NT2/D1 (cell line): Measurements from ENCODE around the gene RFTN1.

Experiments
- SUZ12 ChIP-seq: IDR thresholded peaks from 2 replicates; pipeline ENCODE4 v1.6.1; 2011; ENCODE audit not compliant: insufficient read length, insufficient read depth; ENCODE audit errors: extremely low read depth
- YY1 ChIP-seq: IDR thresholded peaks from 2 replicates; pipeline ENCODE4 v1.6.1; 2011; ENCODE audit not compliant: insufficient read length, insufficient read depth
- ZNF274 ChIP-seq: IDR thresholded peaks from 2 replicates; pipeline ENCODE4 v1.6.1; 2011; ENCODE audit warnings: mild to moderate bottlenecking, low read depth, low read length

- TF ChIP-seq SUZ12 (no peak), YY1 (no peak), ZNF274 (no peak)
These were observed 149.2 kb downstream of the RFTN1 start for GRCh38 chr3:16364323-16364722.
